Upper lobe of left lung (tissue), 6 donors: Measurements from ENCODE around the gene FBXL7. TPM values are rescaled to one million over a fixed set of nuclear protein-coding genes. Genes with fewer than 3 reads are reported as not detected.

Source experiments
- ATAC-seq, 2 donors: fragments of 200-7000 bp; cut with Tn5 transposase; one replicate each; pipeline ENCODE4 v1.9.1; 2022; ENCODE audit warnings: mild to moderate bottlenecking in 2 of 2, moderate library complexity in 2 of 2; ENCODE audit not compliant: low FRiP score in 2 of 2
- DNase-seq, 2 donors: peaks; one replicate each; pipeline ENCODE4 v3.0.0-alpha.2; 2019 to 2020
- H3K27ac ChIP-seq, 4 donors: fragments of 200-600 bp; sonication (generic); one replicate each; pipeline ENCODE4 v1.5.1; 2016 to 2019
- H3K27me3 ChIP-seq, 4 donors: fragments of 200-600 bp; sonication (generic); one replicate each; pipeline ENCODE4 v1.5.1; 2017 to 2019
- H3K36me3 ChIP-seq, 4 donors: fragments of 200-600 bp; sonication (generic); one replicate each; pipeline ENCODE4 v1.5.1; 2016 to 2019
- H3K4me1 ChIP-seq, 4 donors: fragments of 200-600 bp; sonication (generic); one replicate each; pipeline ENCODE4 v1.5.1; 2018 to 2019
- H3K4me3 ChIP-seq, 4 donors: fragments of 200-600 bp; sonication (generic); one replicate each; pipeline ENCODE4 v1.5.1; 2017 to 2019; ENCODE audit warnings: mild to moderate bottlenecking in 2 of 4, moderate library complexity in 1 of 4
- H3K9me3 ChIP-seq, 4 donors: fragments of 200-600 bp; sonication (generic); one replicate each; pipeline ENCODE4 v1.5.1; 2018 to 2019
- CTCF ChIP-seq, 6 experiments: fragments of 450-650 bp in 4 of 6; fragments of 200-600 bp in 2 of 6; sonication (generic) in 2 of 6; IDR thresholded peaks; one replicate each; pipeline ENCODE4 v1.5.1; 2016 to 2019; ENCODE audit warnings: antibody characterized with exemption in 6 of 6
- EP300 ChIP-seq, 4 donors: sonication (generic); formaldehyde crosslinking; IDR thresholded peaks; one replicate each; pipeline ENCODE4 v1.5.1; 2017; ENCODE audit warnings: antibody characterized with exemption in 4 of 4, control low read depth in 2 of 4
- POLR2A ChIP-seq, 4 donors: fragments of 450-650 bp; IDR thresholded peaks; one replicate each; pipeline ENCODE4 v1.5.1; 2016 to 2017; ENCODE audit warnings: antibody characterized with exemption in 4 of 4, mild to moderate bottlenecking in 2 of 4
- POLR2AphosphoS5 ChIP-seq, 2 donors: sonication (generic); formaldehyde crosslinking; IDR thresholded peaks; one replicate each; pipeline ENCODE4 v1.5.1; 2017; ENCODE audit warnings: antibody characterized with exemption in 2 of 2
- WGBS, 2 donors: methylation state at CpG; one replicate each; pipeline ENCODE4 v1.1.5; 2017 to 2018; 5-methylcytosine and 5-hydroxymethylcytosine counted together
- total RNA-seq, 6 donors: library from RNA; depleted of rRNA in 4 of 6; stranded (reverse); fragments of >200 nt in 4 of 6; gene quantifications; one replicate each; pipeline versions ENCODE4 v1.1.0 to v1.2.1, GENCODE V29; 2016 to 2021
- donor health status: DM: no; HTN: no; CAD: no; lungs with moderate emphysema.
- donor health status: DM: no; HTN: yes; CAD: no; lungs with severe emphysema.

FBXL7 gene
- total RNA-seq, 6 donors from 2014 or later: 4.9 to 13.6 (median 6.9) TPM

GRCh38 chr5:15630441-15630840 lies 130.5 kb downstream of the FBXL7 start:
- Histone ChIP-seq H3K27ac (no peak overlapping the region), H3K27me3 (no peaks in the 10 kb centered on the region), H3K4me3 (no peak overlapping the region), H3K9me3 (no peaks in the 10 kb centered on the region), H3K36me3 (no peaks in the 10 kb centered on the region), H3K4me1 (no peaks in the 10 kb centered on the region)
- TF ChIP-seq POLR2A (IDR thresholded peaks at IDR 0.05) (no peak), POLR2AphosphoS5 (IDR thresholded peaks at IDR 0.05) (no peak)
- no peak for DNase-seq
- no peak for ATAC-seq

GRCh38 chr5:15634591-15635288 lies 134.8 kb downstream of the FBXL7 start:
- H3K36me3 ChIP-seq: no peaks in the 10 kb centered on the region
- H3K9me3 ChIP-seq: no peaks in the 10 kb centered on the region
- H3K4me3 ChIP-seq: no peak overlapping the region
- ATAC-seq (no peak), DNase-seq (no peak)
- H3K27me3 ChIP-seq: no peaks in the 10 kb centered on the region
- 97 to 100% methylated on average over 4 of the region's 4 CpGs for WGBS, 2 donors
- H3K4me1 ChIP-seq: no peaks in the 10 kb centered on the region
- H3K27ac ChIP-seq: no peak overlapping the region
- no peak for TF ChIP-seq POLR2A (IDR thresholded peaks at IDR 0.05)
- TF ChIP-seq POLR2AphosphoS5 (IDR thresholded peaks at IDR 0.05): no peak
- no peak for TF ChIP-seq CTCF (IDR thresholded peaks at IDR 0.05)
- no peak for TF ChIP-seq EP300 (IDR thresholded peaks at IDR 0.05)

GRCh38 chr5:15635289-15635616 lies 135.3 kb downstream of the FBXL7 start:
- ATAC-seq: no peak
- TF ChIP-seq POLR2A (IDR thresholded peaks at IDR 0.05): no peak
- TF ChIP-seq POLR2AphosphoS5 (IDR thresholded peaks at IDR 0.05): no peak
- TF ChIP-seq EP300 (IDR thresholded peaks at IDR 0.05): no peak
- TF ChIP-seq CTCF (IDR thresholded peaks at IDR 0.05): no peak

GRCh38 chr5:15637345-15637744 lies 137.4 kb downstream of the FBXL7 start:
- no peak for ATAC-seq
- Histone ChIP-seq H3K27me3 (no peaks in the 10 kb centered on the region), H3K4me1 (no peaks in the 10 kb centered on the region), H3K27ac (no peak overlapping the region), H3K36me3 (no peaks in the 10 kb centered on the region), H3K9me3 (no peaks in the 10 kb centered on the region), H3K4me3 (no peak overlapping the region)
- TF ChIP-seq POLR2A (IDR thresholded peaks at IDR 0.05) (no peak), POLR2AphosphoS5 (IDR thresholded peaks at IDR 0.05) (no peak), EP300 (IDR thresholded peaks at IDR 0.05) (no peak), CTCF (IDR thresholded peaks at IDR 0.05) (no peak)
- 92 to 100% methylated on average over 1 of the region's 1 CpG for WGBS, 2 donors
- no peak for DNase-seq

More at GRCh38 chr5:15635289-15635616, 135.3 kb downstream of the FBXL7 start:
- Histone ChIP-seq H3K9me3 (no peaks in the 10 kb centered on the region), H3K4me1 (no peaks in the 10 kb centered on the region), H3K36me3 (no peaks in the 10 kb centered on the region), H3K27ac (no peak overlapping the region), H3K27me3 (no peaks in the 10 kb centered on the region), H3K4me3 (no peak overlapping the region)
- 86 to 100% methylated on average over 1 of the region's 1 CpG for whole genome bisulfite sequencing, 2 donors
- DNase-seq: no peak

GRCh38 chr5:15637886-15638285 lies 137.9 kb downstream of the FBXL7 start:
- DNase-seq: no peak
- Histone ChIP-seq H3K4me3 (no peak overlapping the region), H3K9me3 (no peaks in the 10 kb centered on the region), H3K4me1 (no peaks in the 10 kb centered on the region), H3K27me3 (no peaks in the 10 kb centered on the region), H3K36me3 (no peaks in the 10 kb centered on the region), H3K27ac (no peak overlapping the region)
- WGBS, 2 donors: 92% methylated on average over 2 of the region's 2 CpGs
- ATAC-seq: no peak
- TF ChIP-seq POLR2AphosphoS5 (IDR thresholded peaks at IDR 0.05): no peak
- no peak for TF ChIP-seq CTCF (IDR thresholded peaks at IDR 0.05)
- no peak for TF ChIP-seq POLR2A (IDR thresholded peaks at IDR 0.05)
- no peak for TF ChIP-seq EP300 (IDR thresholded peaks at IDR 0.05)
